Measurements from ENCODE around the gene ITGAE. TPM values are rescaled to one million over a fixed set of nuclear protein-coding genes. Genes with fewer than 3 reads are reported as not detected.

ITGAE gene
- polyA plus RNA-seq, 5 donors: 34.4 to 44.2 (median 40.8) TPM

GRCh38 chr17:3695723-3696411, 105.1 kb downstream of the ITGAE start, which contains the start of gene P2RX5:
Gene P2RX5 (minus strand): TSS chr17:3696155. CDS start chr17:3696005, 150 bp downstream.
- no peak for DNase-seq

GRCh38 chr17:3695129-3695722, 105.8 kb downstream of the ITGAE start:
- DNase-seq: no peak

GRCh38 chr17:3693829-3694231, 107.2 kb downstream of the ITGAE start:
- DNase-seq: no peak

- DNase-seq: no peak
Observed at GRCh38 chr17:3693141-3693540, 107.8 kb downstream of the ITGAE start.

- DNase-seq: no peak
Observed at GRCh38 chr17:3692346-3692745, 108.6 kb downstream of the ITGAE start.

- DNase-seq: no peak
Observed at GRCh38 chr17:3691617-3692067, 109.3 kb downstream of the ITGAE start.

GRCh38 chr17:3690094-3690715, 110.8 kb downstream of the ITGAE start:
- no peak for DNase-seq

GRCh38 chr17:3689262-3690093, 111.5 kb downstream of the ITGAE start:
- no peak for DNase-seq

- no peak for DNase-seq
Observed at GRCh38 chr17:3688852-3689261, 112.1 kb downstream of the ITGAE start.

- DNase-seq: no peak
Observed at GRCh38 chr17:3688027-3688553, 112.9 kb downstream of the ITGAE start.

- no peak for DNase-seq
Observed at GRCh38 chr17:3685174-3685573, 115.8 kb downstream of the ITGAE start.

- no peak for DNase-seq
Observed at GRCh38 chr17:3683054-3683511, 117.9 kb downstream of the ITGAE start.

- no peak for DNase-seq
Observed at GRCh38 chr17:3682033-3682432, 119.0 kb downstream of the ITGAE start.

- no peak for DNase-seq
Observed at GRCh38 chr17:3681565-3681964, 119.4 kb downstream of the ITGAE start.

- DNase-seq: no peak
Observed at GRCh38 chr17:3681057-3681456, 119.9 kb downstream of the ITGAE start.

- no peak for DNase-seq
Observed at GRCh38 chr17:3679531-3680126, 121.4 kb downstream of the ITGAE start.

GRCh38 chr17:3678821-3679530, 122.0 kb downstream of the ITGAE start:
- DNase-seq: no peak

GRCh38 chr17:3678095-3678820, 122.7 kb downstream of the ITGAE start:
- no peak for DNase-seq

GRCh38 chr17:3675886-3676285, 125.1 kb downstream of the ITGAE start:
- DNase-seq: no peak

- DNase-seq: no peak
Observed at GRCh38 chr17:3672571-3672970, 128.4 kb downstream of the ITGAE start.

Measured in right lung (tissue), 5 donors.